Measurements from ENCODE around the gene PITPNC1. TPM values are rescaled to one million over a fixed set of nuclear protein-coding genes. Genes with fewer than 3 reads are reported as not detected.
"Not testable (repeated sequence)": the region's sequence is repeated elsewhere in the genome, so short reads cannot be mapped to it uniquely, and the experiment has no call there.

The PITPNC1 gene
- total RNA-seq, 1 experiment from 2014 or later, result 35.5 TPM

DNA sequence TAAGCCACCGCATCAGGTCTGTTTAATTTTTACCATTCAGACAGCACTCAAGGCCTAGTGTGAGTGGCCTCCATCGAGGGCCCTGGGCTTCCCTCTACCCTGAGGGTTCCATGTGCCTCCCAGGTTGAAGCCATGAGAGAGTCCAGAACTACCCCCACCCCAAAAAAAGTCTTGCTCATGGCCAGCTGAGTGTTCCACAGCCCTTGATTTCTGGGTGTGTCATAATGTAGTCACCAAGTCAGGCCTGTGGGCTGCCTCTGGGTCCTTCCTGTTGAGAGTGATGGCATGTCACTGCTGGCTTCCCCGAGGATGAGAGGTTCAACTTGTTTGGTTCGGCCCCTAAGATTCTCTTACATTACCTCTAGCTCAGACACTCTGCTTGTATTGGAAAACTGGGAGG, 100.6 kb downstream of the PITPNC1 start:
- Histone ChIP-seq H3K27ac (ENCODE audit: low read depth, low read length, poor library complexity, severe bottlenecking) (peak overlapping the region; percentile 61), H3K9me3 (ENCODE audit: low read depth, low read length, poor library complexity, severe bottlenecking) (no peaks in the 10 kb centered on the region), H3K27me3 (replicated peaks; ENCODE audit: insufficient read depth, low read depth, low read length, poor library complexity) (no peaks in the 10 kb centered on the region), H3K4me3 (ENCODE audit: low read depth, low read length, poor library complexity, severe bottlenecking) (no peak overlapping the region), H3K36me3 (ENCODE audit: insufficient read depth, low read length, poor library complexity, severe bottlenecking) (no peaks in the 10 kb centered on the region), H3K4me1 (ENCODE audit: insufficient read depth, low read length, poor library complexity, severe bottlenecking) (peaks cover 69% of the 10 kb centered on the region)
- no peak for TF ChIP-seq EZH2 (IDR thresholded peaks at IDR 0.05; ENCODE audit: borderline replicate concordance, low read depth, low read length, poor library complexity, severe bottlenecking)
- TF ChIP-seq, protein P1, sequence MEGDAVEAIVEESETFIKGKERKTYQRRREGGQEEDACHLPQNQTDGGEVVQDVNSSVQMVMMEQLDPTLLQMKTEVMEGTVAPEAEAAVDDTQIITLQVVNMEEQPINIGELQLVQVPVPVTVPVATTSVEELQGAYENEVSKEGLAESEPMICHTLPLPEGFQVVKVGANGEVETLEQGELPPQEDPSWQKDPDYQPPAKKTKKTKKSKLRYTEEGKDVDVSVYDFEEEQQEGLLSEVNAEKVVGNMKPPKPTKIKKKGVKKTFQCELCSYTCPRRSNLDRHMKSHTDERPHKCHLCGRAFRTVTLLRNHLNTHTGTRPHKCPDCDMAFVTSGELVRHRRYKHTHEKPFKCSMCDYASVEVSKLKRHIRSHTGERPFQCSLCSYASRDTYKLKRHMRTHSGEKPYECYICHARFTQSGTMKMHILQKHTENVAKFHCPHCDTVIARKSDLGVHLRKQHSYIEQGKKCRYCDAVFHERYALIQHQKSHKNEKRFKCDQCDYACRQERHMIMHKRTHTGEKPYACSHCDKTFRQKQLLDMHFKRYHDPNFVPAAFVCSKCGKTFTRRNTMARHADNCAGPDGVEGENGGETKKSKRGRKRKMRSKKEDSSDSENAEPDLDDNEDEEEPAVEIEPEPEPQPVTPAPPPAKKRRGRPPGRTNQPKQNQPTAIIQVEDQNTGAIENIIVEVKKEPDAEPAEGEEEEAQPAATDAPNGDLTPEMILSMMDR (conservative IDR thresholded peaks at IDR 0.05; ENCODE audit: low read depth, low read length), result no peak
- ChIA-PET POLR2A (ENCODE audit: low non-redundant PET) (no interaction called here), CTCF (interaction anchor here (0.5 to 0.6 kb wide), 2 partner anchors 20 to 32 kb away, joined by 3 read pairs; no protein-coding TSS in a partner anchor)
- intact Hi-C loops (cut with micrococcal nuclease; ENCODE audit: unreplicated experiment), result loop anchor here (5.0 to 10.0 kb wide), 2 partner anchors 150 to 207 kb away; no protein-coding TSS in a partner anchor
- DNase-seq (ENCODE audit: low spot score), result no peak
- BruUV-seq (replicated peaks), result no TSS peak

DNA sequence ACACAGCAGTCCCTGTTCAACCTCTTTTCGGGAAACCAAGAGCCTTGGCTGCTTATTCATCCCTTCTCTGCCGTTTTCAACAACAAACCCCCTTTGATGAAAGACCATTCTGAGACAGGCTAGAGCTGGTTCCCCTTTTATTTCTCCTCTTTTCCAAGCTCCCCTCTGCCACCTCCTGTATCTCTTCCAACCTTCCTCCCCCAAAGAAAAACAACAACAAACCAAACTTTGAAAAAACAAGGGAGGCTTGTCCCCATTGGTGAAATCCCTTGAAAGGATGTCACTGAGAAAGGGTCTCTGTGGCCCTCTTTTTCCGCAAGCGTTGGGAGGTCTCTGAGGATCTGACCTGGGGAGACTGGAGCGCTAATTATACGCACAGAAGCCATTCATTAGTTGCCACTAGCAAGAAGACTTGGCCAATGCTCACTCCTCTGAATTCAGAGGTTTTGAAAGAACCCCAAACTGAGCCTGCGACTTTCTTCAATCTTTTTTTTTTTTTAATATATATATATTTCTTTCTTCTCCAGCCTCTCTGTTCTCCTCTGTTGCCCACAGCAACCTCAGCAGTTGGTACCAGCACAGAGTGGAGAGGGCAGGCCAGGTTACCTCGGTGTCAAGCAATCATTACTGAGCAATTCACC, 101.4 kb downstream of the PITPNC1 start:
- BruUV-seq (replicated peaks), result no TSS peak
- Histone ChIP-seq H3K36me3 (ENCODE audit: insufficient read depth, low read length, poor library complexity, severe bottlenecking) (no peaks in the 10 kb centered on the region), H3K27me3 (replicated peaks; ENCODE audit: insufficient read depth, low read depth, low read length, poor library complexity) (no peaks in the 10 kb centered on the region), H3K9me3 (ENCODE audit: low read depth, low read length, poor library complexity, severe bottlenecking) (no peaks in the 10 kb centered on the region), H3K27ac (ENCODE audit: low read depth, low read length, poor library complexity, severe bottlenecking) (peak overlapping the region; percentile 61), H3K4me1 (ENCODE audit: insufficient read depth, low read length, poor library complexity, severe bottlenecking) (peaks cover 76% of the 10 kb centered on the region), H3K4me3 (ENCODE audit: low read depth, low read length, poor library complexity, severe bottlenecking) (no peak overlapping the region)
- CTCF ChIA-PET, result interaction anchor here (0.5 to 0.6 kb wide), 2 partner anchors 19 to 32 kb away, joined by 3 read pairs; no protein-coding TSS in a partner anchor
- intact Hi-C loops (cut with micrococcal nuclease; ENCODE audit: unreplicated experiment), result loop anchor here (5.0 to 10.0 kb wide), 2 partner anchors 149 to 206 kb away; no protein-coding TSS in a partner anchor
- POLR2A ChIA-PET (ENCODE audit: low non-redundant PET), result no interaction called here
- no peak for TF ChIP-seq EZH2 (IDR thresholded peaks at IDR 0.05; ENCODE audit: borderline replicate concordance, low read depth, low read length, poor library complexity, severe bottlenecking)
- TF ChIP-seq, protein P1 (conservative IDR thresholded peaks at IDR 0.05; ENCODE audit: low read depth, low read length), result no peak
- DNase-seq (ENCODE audit: low spot score), result no peak

DNA sequence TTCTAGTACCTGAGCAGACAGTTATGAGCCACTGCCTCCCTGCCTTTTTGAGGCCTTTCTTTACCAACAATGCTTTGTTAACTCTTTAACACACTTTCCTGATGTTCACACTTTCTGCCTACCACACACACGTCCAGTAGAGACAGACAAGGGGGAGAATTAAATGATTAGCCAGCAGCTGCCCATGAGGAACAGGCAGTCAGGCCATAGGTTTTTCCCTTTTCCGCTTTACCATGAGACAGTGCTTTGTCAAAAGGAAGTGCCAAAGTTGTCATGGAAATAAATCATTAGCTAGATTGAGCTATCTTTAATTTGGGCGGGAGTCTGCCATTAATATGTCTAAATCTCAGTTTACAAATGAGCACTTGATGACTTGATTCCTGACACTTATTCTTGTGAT, 102.1 kb downstream of the PITPNC1 start:
- no peak for DNase-seq (ENCODE audit: low spot score)
- intact Hi-C loops (cut with micrococcal nuclease; ENCODE audit: unreplicated experiment), result loop anchor here (5.0 to 10.0 kb wide), 2 partner anchors 148 to 206 kb away; no protein-coding TSS in a partner anchor
- no peak overlapping the region for H3K4me3 ChIP-seq (ENCODE audit: low read depth, low read length, poor library complexity, severe bottlenecking)

DNA sequence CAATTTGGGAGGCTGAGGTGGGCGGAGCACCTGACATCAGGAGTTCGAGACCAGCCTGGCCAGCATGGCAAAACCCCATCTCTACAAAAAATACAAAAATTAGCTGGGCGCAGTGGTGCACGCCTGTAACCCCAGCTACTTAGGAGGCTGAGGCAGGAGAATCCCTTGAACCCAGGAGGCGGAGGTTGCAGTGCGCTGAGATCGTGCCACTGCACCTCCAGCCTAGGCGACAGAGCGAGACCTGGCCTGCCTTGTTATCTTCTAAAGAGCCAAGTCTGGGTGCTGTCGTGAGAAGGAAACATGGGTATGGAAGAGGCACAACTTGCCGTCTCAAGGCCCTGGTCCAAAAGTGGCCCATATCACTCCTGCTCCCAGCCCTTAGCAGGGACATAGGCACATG, 103.9 kb downstream of the PITPNC1 start:
- H3K4me3 ChIP-seq (ENCODE audit: low read depth, low read length, poor library complexity, severe bottlenecking); BruUV-seq (replicated peaks); DNase-seq (ENCODE audit: low spot score); H3K9me3 ChIP-seq (ENCODE audit: low read depth, low read length, poor library complexity, severe bottlenecking); H3K27me3 ChIP-seq (replicated peaks; ENCODE audit: insufficient read depth, low read depth, low read length, poor library complexity); H3K36me3 ChIP-seq (ENCODE audit: insufficient read depth, low read length, poor library complexity, severe bottlenecking): not testable (repeated sequence)
- Histone ChIP-seq H3K27ac (ENCODE audit: low read depth, low read length, poor library complexity, severe bottlenecking) (peak overlapping the region; percentile 71), H3K4me1 (ENCODE audit: insufficient read depth, low read length, poor library complexity, severe bottlenecking) (peaks cover 59% of the 10 kb centered on the region)
- intact Hi-C loops (cut with micrococcal nuclease; ENCODE audit: unreplicated experiment), result loop anchor here (10.0 kb wide), 1 partner anchor 124 kb away; no protein-coding TSS in a partner anchor
- ChIA-PET POLR2A (ENCODE audit: low non-redundant PET) (interaction anchor here (0.7 kb wide), 1 partner anchor 1517 kb away, joined by 7 read pairs; no protein-coding TSS in a partner anchor), CTCF (interaction anchor here (1.6 kb wide), 1 partner anchor 102 kb away, joined by 6 read pairs; no protein-coding TSS in a partner anchor)

More for the DNA sequence above, 102.1 kb downstream of the PITPNC1 start:
- BruUV-seq (replicated peaks), result no TSS peak
- Histone ChIP-seq H3K27ac (ENCODE audit: low read depth, low read length, poor library complexity, severe bottlenecking) (no peak overlapping the region), H3K36me3 (ENCODE audit: insufficient read depth, low read length, poor library complexity, severe bottlenecking) (no peaks in the 10 kb centered on the region), H3K27me3 (replicated peaks; ENCODE audit: insufficient read depth, low read depth, low read length, poor library complexity) (no peaks in the 10 kb centered on the region), H3K9me3 (ENCODE audit: low read depth, low read length, poor library complexity, severe bottlenecking) (no peaks in the 10 kb centered on the region), H3K4me1 (ENCODE audit: insufficient read depth, low read length, poor library complexity, severe bottlenecking) (peaks cover 73% of the 10 kb centered on the region)
- CTCF ChIA-PET, result no interaction called here
- POLR2A ChIA-PET (ENCODE audit: low non-redundant PET), result no interaction called here
- TF ChIP-seq, protein P1 (conservative IDR thresholded peaks at IDR 0.05; ENCODE audit: low read depth, low read length), result no peak
- no peak for TF ChIP-seq EZH2 (IDR thresholded peaks at IDR 0.05; ENCODE audit: borderline replicate concordance, low read depth, low read length, poor library complexity, severe bottlenecking)

Data from A673 (cell line).